ENCODE measurements around the gene MLPH. TPM values are rescaled to one million over a fixed set of nuclear protein-coding genes. Genes with fewer than 3 reads are reported as not detected.

The MLPH gene
- total and polyA plus RNA-seq, 4 donors, result 0.62 to 29.3 (median 9.4) TPM

DNA sequence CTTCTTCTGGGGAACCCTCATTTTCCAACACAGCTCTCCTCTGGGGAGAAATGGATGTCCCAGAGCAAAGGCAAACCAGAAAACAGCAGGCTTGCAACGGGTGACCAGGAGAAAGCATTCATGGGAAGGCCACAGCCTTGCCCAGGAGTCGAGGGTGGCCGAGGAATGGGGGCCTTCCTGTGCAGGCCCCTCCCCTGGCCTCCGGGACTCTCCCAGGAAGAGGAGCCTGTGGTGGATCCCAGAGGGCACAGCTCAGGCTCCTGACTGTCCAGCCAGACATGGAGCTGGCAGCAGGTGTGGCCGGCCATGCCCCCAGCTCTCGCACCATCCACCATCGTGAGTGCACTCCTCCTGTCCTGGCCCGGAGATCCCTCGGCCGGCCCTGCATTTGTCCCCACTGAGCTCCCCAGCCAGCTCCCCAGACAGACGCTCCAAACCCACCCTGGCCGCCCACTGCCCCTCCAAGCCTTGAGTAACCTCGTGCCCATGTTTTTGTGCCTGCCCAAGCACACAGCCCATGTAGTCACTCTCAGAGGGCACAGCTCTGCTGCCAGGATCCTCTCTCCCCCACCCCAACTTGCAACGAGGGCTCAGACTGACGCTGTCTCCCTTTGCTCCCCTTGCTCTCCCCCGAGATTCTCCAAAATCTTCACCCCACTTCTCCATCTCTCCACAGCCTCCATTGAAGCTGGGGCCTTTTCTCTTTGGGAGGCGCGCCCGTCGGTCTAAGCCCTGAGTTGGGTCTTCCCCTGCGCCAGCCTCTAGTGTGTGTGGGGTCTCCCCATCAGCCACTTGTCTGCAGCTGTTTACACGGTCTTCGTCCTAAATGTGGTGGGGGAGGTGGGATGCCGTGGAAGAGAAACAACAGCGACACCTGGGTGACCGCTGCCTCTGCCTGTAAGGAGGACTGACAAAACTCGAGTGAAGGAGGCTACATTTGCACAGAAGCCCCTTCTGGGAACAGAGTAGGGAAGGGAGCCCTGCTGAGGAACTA, 89.1 kb downstream of the MLPH start:
- H3K27me3 ChIP-seq (ENCODE audit: control insufficient read depth, insufficient read depth, low read length), result no peaks in the 10 kb centered on the region
- H3K9me3 ChIP-seq (ENCODE audit: control insufficient read depth, insufficient read depth, low read length), result no peaks in the 10 kb centered on the region
- 83% methylated on average over 23 of the region's 27 CpGs for WGBS (ENCODE audit: insufficient coverage)
- H3K4me1 ChIP-seq (ENCODE audit: control insufficient read depth, insufficient read depth, low read length), result peaks cover 7% of the 10 kb centered on the region
- DNase-seq (ENCODE audit: low read depth in 4 of 6, low spot score in 6 of 6), result no peak
- H3K36me3 ChIP-seq (ENCODE audit: control insufficient read depth, insufficient read depth, low read length), result no peaks in the 10 kb centered on the region
- no peak overlapping the region for H3K4me3 ChIP-seq (ENCODE audit: low read depth, low read length)
- H3K27ac ChIP-seq (ENCODE audit: low read depth, low read length), result no peak overlapping the region

DNA sequence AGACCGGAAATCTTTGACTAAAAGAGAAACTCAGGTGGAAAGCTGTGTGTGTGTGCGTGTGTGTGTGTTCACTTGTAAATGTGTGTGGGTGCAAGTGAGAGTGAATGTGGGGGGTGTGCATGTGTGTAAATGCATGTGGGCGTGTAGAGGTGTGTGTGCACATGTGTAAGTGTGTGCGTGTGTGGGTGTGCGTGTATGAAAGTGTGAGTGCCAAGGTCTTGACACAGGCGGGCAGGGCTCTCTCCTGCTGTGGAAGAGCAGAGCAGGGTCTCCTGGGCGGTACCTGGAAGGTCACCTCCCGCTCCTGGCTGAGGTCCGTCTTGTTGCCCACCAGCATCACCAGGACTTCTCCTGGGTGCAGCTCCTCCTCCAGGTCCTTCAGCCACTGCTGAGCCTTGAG, 89.9 kb downstream of the MLPH start:
- 94% methylated on average over 6 of the region's 9 CpGs for WGBS (ENCODE audit: insufficient coverage)

DNA sequence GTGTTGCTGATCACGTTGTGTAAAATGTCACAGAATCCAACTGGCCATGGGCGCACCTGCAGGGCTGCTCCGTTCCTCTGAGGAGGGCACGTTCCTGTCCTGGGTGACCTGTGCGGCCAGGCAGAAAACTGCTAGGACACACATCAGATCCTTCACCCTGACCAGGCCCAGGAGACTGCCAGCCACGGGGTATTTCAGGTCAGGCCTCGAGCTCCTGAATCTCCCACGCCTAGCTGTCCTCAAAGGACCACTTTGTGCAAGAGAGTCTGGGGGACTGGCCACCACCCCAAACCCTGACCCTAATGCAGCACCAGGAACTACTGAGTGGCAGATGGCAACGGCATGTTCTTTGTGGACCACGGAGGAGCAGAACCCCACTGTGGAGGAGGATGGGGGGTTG, 90.4 kb downstream of the MLPH start:
- no peak overlapping the region for H3K27ac ChIP-seq (ENCODE audit: low read depth, low read length)
- no peak for DNase-seq (ENCODE audit: low read depth in 4 of 6, low spot score in 6 of 6)
- H3K4me3 ChIP-seq (ENCODE audit: low read depth, low read length), result no peak overlapping the region
- WGBS (ENCODE audit: insufficient coverage), result 90% methylated on average over 10 of the region's 10 CpGs
- peaks cover 10% of the 10 kb centered on the region for H3K4me1 ChIP-seq (ENCODE audit: control insufficient read depth, insufficient read depth, low read length)
- H3K36me3 ChIP-seq (ENCODE audit: control insufficient read depth, insufficient read depth, low read length), result no peaks in the 10 kb centered on the region
- H3K27me3 ChIP-seq (ENCODE audit: control insufficient read depth, insufficient read depth, low read length), result no peaks in the 10 kb centered on the region
- no peaks in the 10 kb centered on the region for H3K9me3 ChIP-seq (ENCODE audit: control insufficient read depth, insufficient read depth, low read length)

More for the DNA sequence above, 89.9 kb downstream of the MLPH start:
- Histone ChIP-seq H3K4me1 (ENCODE audit: control insufficient read depth, insufficient read depth, low read length) (peaks cover 7% of the 10 kb centered on the region), H3K9me3 (ENCODE audit: control insufficient read depth, insufficient read depth, low read length) (no peaks in the 10 kb centered on the region), H3K36me3 (ENCODE audit: control insufficient read depth, insufficient read depth, low read length) (no peaks in the 10 kb centered on the region), H3K4me3 (ENCODE audit: low read depth, low read length) (no peak overlapping the region), H3K27ac (ENCODE audit: low read depth, low read length) (no peak overlapping the region), H3K27me3 (ENCODE audit: control insufficient read depth, insufficient read depth, low read length) (no peaks in the 10 kb centered on the region)
- DNase-seq (ENCODE audit: low read depth in 4 of 6, low spot score in 6 of 6), result no peak

DNA sequence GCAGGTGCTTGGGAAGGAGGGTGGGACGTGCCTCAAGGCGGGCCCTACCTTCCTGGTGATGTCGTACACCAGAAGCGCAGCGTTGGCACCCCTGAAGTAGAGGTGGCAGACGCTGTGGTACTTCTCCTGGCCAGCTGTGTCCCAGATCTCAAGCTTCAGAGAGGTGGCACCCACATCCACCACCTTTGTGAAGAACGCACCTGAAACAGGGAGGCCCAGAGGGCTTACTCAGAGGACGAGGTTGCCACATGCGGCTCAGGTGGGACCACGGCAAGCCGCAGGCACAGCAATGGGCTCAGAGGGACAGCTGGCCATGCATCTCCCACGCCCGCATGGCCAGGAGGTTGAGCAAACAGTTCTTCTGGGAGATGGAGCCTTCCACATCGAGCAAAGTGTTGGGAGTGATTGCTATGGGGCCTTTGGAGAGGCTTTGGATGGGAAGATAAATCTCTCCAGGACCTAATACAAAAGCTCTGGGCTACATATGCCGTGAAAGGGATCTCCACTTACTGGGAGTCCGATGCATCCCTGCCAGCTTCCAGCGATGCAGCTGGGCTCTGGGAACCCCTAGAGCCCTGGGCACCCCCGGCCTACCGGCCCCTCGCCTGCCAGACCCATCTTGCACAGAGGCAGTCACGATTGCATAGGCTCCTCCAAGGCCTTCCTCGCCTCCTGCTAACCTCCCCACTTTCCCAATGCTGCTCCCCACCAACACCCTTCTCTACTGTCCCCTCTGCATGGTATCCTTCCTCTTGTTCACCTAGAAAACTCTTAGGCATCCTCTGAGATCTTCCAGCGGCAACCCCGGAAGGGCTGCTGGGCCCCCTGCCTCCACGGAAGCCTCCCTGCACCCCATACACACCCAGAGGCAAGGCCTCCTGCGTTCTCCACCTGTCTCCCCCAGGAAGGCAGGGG, 91.2 kb downstream of the MLPH start:
- 89% methylated on average over 22 of the region's 26 CpGs for whole genome bisulfite sequencing (ENCODE audit: insufficient coverage)

DNA sequence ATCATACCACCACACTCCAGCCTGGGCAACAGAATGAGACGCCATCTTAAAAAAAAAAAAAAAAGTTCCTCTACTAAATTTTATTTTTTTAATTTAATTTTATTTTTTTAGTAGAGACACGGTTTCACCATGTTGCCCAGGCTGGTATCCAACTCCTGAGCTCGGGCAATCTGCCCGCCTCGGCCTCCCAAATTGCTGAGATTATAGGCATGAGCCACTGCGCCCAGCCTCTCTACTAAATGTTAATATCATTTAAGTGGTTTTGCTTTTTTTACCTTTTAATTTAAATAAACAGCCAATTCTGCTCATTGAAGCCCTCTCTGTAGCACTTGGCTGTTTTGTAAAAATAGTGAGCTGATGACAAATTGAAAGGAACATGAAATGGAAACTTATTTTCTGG, 94.3 kb downstream of the MLPH start:
- H3K27ac ChIP-seq (ENCODE audit: low read depth, low read length), result no peak overlapping the region
- DNase-seq (ENCODE audit: low read depth in 4 of 6, low spot score in 6 of 6), result no peak
- no peaks in the 10 kb centered on the region for H3K27me3 ChIP-seq (ENCODE audit: control insufficient read depth, insufficient read depth, low read length)
- no CpG with 5 or more reads among the region's 6 CpGs for WGBS (ENCODE audit: insufficient coverage)
- H3K4me1 ChIP-seq (ENCODE audit: control insufficient read depth, insufficient read depth, low read length), result peaks cover 15% of the 10 kb centered on the region
- no peak overlapping the region for H3K4me3 ChIP-seq (ENCODE audit: low read depth, low read length)
- H3K36me3 ChIP-seq (ENCODE audit: control insufficient read depth, insufficient read depth, low read length), result no peaks in the 10 kb centered on the region
- no peaks in the 10 kb centered on the region for H3K9me3 ChIP-seq (ENCODE audit: control insufficient read depth, insufficient read depth, low read length)

More for the DNA sequence above, 91.2 kb downstream of the MLPH start:
- Histone ChIP-seq H3K4me1 (ENCODE audit: control insufficient read depth, insufficient read depth, low read length) (peaks cover 15% of the 10 kb centered on the region), H3K4me3 (ENCODE audit: low read depth, low read length) (no peak overlapping the region), H3K36me3 (ENCODE audit: control insufficient read depth, insufficient read depth, low read length) (no peaks in the 10 kb centered on the region), H3K27ac (ENCODE audit: low read depth, low read length) (no peak overlapping the region), H3K27me3 (ENCODE audit: control insufficient read depth, insufficient read depth, low read length) (no peaks in the 10 kb centered on the region), H3K9me3 (ENCODE audit: control insufficient read depth, insufficient read depth, low read length) (no peaks in the 10 kb centered on the region)
- no peak for DNase-seq (ENCODE audit: low read depth in 4 of 6, low spot score in 6 of 6)

DNA sequence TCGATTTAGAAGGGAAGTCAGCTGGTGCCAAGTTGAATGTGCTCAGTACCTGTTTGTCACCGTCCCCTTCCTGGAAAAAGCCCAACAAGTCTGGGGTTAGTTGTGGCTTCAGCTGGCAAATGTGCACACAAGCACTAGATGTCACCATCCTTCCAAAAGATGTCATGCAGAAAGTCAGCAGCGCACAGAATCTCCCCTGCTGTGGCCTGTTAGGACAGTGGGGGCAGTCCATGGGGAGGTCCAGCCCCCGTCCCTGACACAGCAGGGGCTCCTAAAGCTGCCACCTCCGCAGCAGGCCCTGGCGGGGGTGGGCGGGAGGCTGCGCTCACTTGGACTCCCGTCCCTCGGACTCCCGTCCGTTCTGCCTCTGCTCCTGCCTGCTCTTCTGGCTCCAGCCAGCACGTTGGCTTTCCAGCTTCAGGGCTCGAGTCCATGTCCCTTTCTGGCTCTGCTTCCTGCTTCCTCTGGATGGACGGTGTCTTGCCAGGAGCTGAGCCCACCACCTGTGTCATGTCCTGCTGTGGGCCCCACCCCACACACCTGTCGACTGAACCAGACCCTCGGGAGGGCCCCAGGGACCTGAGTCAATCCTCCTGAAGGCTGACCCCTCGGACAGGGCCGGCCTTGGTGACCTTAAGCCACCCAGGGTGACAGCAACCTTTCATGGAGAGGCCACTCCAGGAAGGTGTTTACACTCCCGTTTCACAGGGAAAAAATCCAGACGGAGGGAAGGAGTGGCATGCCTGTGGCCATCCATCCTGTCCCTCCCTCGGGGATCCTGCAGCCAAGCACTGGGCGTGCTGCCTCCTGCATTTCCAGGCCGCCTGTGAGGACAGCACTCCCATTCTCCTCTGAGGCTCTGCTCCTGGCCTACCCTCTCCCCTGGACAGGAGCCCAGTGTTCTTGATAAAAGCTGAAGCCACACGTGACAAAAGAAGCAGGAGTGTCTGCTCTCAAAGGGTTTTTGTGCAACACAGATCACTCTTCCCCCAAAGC, 95.0 kb downstream of the MLPH start:
- Histone ChIP-seq H3K27ac (ENCODE audit: low read depth, low read length) (peak overlapping the region; percentile 61), H3K4me3 (ENCODE audit: low read depth, low read length) (no peak overlapping the region), H3K27me3 (ENCODE audit: control insufficient read depth, insufficient read depth, low read length) (no peaks in the 10 kb centered on the region), H3K9me3 (ENCODE audit: control insufficient read depth, insufficient read depth, low read length) (no peaks in the 10 kb centered on the region), H3K36me3 (ENCODE audit: control insufficient read depth, insufficient read depth, low read length) (no peaks in the 10 kb centered on the region), H3K4me1 (ENCODE audit: control insufficient read depth, insufficient read depth, low read length) (peaks cover 15% of the 10 kb centered on the region)
- peak; percentile 45 to 89 (median 62) for DNase-seq (ENCODE audit: low read depth in 4 of 6, low spot score in 6 of 6)
- WGBS (ENCODE audit: insufficient coverage), result 12% methylated on average over 24 of the region's 25 CpGs

DNA sequence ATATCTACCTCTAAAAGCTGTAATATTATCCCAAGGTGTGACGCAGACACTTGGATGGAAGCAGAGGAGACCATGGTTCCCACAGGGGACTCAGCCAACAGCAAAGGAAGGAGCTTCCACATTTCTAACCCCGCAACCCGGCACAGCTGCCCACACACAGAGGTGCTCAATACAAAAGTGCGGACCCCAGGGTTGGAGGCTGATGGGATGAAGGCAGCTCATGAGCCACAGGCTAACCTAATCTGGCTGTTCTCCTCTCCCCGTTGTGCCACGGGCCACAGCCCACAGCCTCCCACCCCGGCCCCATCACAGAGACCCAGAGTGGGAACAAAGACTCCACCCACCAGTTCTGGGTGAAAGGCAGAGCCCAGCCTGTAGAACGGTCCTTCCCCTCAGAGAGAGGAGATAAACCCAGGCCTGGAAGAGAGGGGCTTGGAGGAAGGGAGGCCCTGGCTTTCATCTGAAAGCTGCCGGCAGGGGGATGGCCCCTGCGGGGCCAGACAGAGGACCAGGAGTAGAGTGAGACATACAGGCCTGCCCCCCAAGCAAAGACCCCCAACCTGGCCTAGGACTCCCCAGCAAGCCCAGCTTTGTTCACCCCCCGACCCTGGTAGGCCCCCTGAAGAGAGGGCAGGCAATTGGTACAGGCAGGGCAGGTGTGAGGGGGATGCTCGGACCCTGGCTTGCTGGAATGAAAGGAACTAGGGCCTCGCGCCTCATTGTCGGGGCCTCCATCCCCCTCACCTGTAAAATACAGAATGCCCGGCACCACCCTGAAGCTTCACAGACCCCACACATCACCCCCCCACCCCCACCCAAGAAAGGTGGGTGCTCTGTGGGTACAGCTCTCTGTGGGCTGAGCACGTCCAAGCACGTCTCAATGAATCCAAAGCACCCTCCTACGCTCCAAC, 96.6 kb downstream of the MLPH start:
- H3K9me3 ChIP-seq (ENCODE audit: control insufficient read depth, insufficient read depth, low read length), result peaks cover 2% of the 10 kb centered on the region
- no peaks in the 10 kb centered on the region for H3K36me3 ChIP-seq (ENCODE audit: control insufficient read depth, insufficient read depth, low read length)
- H3K27ac ChIP-seq (ENCODE audit: low read depth, low read length), result no peak overlapping the region
- DNase-seq (ENCODE audit: low read depth in 4 of 6, low spot score in 6 of 6), result no peak
- no peaks in the 10 kb centered on the region for H3K27me3 ChIP-seq (ENCODE audit: control insufficient read depth, insufficient read depth, low read length)
- WGBS (ENCODE audit: insufficient coverage), result 71% methylated on average over 14 of the region's 19 CpGs
- no peak overlapping the region for H3K4me3 ChIP-seq (ENCODE audit: low read depth, low read length)
- peaks cover 15% of the 10 kb centered on the region for H3K4me1 ChIP-seq (ENCODE audit: control insufficient read depth, insufficient read depth, low read length)

DNA sequence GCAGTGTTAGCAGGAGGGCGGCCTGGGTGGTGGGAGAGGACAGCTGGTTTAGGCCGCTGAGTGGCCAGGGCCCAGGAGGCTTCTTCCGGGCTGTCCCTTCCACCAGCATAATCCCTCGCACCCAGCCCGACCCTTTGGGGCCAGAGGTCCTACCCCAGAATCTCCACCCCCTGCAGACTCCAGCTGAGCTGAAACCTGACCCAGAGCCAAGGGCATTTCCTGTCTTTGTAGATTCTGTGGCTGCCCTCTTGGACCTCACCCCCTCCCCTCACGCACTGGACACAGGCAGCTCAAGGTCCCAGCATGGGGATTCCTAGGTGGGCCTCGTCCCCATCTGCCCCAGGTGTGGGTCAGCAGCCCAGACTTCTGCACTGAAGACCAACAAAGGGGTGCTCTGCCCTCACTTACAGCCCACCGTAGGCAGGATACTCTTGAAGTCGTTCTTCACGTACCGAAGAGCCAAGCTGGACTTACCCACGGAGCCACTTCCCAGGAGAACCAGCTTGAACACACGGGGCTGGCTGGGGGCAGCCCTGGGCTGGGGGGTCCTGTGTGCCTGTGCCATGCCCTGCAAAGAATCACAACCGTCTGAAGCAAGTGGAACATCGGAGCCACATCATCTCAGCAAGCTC, 98.7 kb downstream of the MLPH start:
- no peaks in the 10 kb centered on the region for H3K36me3 ChIP-seq (ENCODE audit: control insufficient read depth, insufficient read depth, low read length)
- H3K27me3 ChIP-seq (ENCODE audit: control insufficient read depth, insufficient read depth, low read length), result no peaks in the 10 kb centered on the region
- H3K9me3 ChIP-seq (ENCODE audit: control insufficient read depth, insufficient read depth, low read length), result peaks cover 2% of the 10 kb centered on the region
- 82% methylated on average over 14 of the region's 15 CpGs for WGBS (ENCODE audit: insufficient coverage)
- no peak overlapping the region for H3K4me3 ChIP-seq (ENCODE audit: low read depth, low read length)
- no peak for DNase-seq (ENCODE audit: low read depth in 4 of 6, low spot score in 6 of 6)
- H3K4me1 ChIP-seq (ENCODE audit: control insufficient read depth, insufficient read depth, low read length), result peaks cover 18% of the 10 kb centered on the region
- no peak overlapping the region for H3K27ac ChIP-seq (ENCODE audit: low read depth, low read length)
